ENCODE results near the gene PACS1. TPM values are rescaled to one million over a fixed set of nuclear protein-coding genes. Genes with fewer than 3 reads are reported as not detected.

PACS1 gene
- total RNA-seq, 2 experiments from 2014 or later: 77.8 to 80.7 TPM

DNA sequence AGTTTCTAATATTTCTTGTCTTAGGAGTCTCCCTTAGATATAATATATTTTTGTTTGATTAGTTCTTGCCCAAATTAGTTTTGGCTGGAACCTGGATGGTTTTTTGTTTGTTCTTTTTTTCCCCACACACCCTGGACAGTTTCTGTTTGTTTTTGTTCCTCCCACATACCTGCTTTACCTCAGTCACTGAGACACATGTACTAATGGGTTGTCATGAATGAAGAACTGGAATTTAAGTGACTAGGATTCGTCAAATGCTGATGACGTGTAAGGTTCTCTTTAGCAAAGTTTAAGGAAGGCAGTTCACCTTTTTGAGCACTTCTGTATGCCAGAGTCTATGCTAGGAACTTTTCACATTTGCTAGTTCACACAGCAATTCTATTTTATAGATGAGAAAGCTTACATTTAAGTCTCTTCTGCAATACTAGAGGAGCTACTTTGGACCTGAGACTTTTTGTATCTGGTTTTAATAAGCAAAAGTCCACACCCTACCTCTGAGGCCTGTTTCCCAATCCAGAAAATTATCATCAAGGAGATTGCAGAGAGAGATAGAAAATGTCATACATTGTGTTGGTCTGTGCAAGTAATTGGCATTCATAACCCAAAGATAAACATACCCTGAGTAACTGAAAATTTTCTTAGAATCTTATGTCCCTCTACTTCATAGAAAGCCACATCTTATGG is 111.7 kb downstream of the PACS1 start:
- DNase-seq: no peak
- H3K36me3 Mint-ChIP-seq (ENCODE audit: low read depth): no peaks in the 10 kb centered on the region
- no peaks in the 10 kb centered on the region for H3K27me3 Mint-ChIP-seq (ENCODE audit: low read depth)
- no peak overlapping the region for H3K4me3 Mint-ChIP-seq
- no peak overlapping the region for H3K27ac Mint-ChIP-seq
- H3K9me3 Mint-ChIP-seq: no peaks in the 10 kb centered on the region
- intact Hi-C loops (cut with micrococcal nuclease): no loop called here
- CTCF ChIA-PET: no interaction called here
- H3K4me1 Mint-ChIP-seq (ENCODE audit: low read depth): peaks cover 40% of the 10 kb centered on the region

DNA sequence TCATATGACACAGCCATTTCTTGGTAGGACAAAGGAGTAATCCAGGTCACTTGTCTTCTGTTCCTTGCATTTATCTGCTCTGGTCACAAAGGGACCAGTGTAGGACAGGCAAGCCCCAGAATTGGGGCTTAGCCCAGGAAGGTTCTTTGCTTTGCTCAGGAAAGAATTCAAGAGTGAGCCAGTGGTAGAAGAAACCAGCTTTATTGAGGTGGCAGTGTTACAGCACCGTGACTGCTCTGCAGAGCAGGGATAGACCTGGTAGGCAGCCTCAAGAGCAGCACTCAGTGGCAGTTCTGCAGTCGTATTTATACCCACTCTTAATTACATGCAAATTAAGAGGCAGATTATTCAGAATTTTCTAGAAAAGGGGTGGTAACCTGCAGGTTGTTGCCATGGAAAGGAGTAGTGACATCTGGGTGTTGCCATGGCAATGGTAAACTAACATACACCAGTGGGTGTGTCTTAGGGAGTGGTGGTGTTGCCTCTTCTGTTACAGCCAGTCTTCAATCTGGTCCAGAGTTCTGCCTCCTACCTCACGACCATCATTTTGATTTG is 113.5 kb downstream of the PACS1 start:
- intact Hi-C loops (cut with micrococcal nuclease): no loop called here
- peaks cover 51% of the 10 kb centered on the region for H3K4me1 Mint-ChIP-seq (ENCODE audit: low read depth)
- no peak overlapping the region for H3K4me3 Mint-ChIP-seq
- H3K27ac Mint-ChIP-seq: no peak overlapping the region
- no peak for DNase-seq
- H3K27me3 Mint-ChIP-seq (ENCODE audit: low read depth): no peaks in the 10 kb centered on the region
- H3K36me3 Mint-ChIP-seq (ENCODE audit: low read depth): peaks cover 5% of the 10 kb centered on the region
- H3K9me3 Mint-ChIP-seq: no peaks in the 10 kb centered on the region
- CTCF ChIA-PET: interaction anchor here (0.6 kb wide), 2 partner anchors 116 to 198 kb away, joined by 3 read pairs; no protein-coding TSS in a partner anchor

DNA sequence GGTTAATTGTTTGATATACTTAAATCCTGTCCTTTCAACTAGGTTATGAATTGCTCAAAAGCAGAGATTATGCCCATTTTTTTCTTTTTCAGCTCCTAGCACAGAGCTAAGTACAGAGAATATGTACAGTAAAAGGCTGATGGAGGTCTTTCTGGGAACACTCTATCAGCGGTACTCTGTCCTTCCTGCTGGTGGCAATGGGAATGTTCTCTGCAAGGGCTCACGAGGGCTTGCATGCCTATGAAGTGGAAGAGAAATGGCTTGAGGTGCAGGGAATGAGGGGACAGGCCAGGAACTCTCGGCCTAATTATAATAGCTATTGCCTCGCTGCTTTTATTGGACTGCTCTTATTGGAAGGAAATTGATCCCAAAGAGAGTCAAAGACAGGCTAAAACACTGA is 114.7 kb downstream of the PACS1 start:
- H3K4me3 Mint-ChIP-seq: no peak overlapping the region
- peaks cover 15% of the 10 kb centered on the region for H3K36me3 Mint-ChIP-seq (ENCODE audit: low read depth)
- no peak overlapping the region for H3K27ac Mint-ChIP-seq
- intact Hi-C loops (cut with micrococcal nuclease): no loop called here
- CTCF ChIA-PET: interaction anchor here (0.8 kb wide), 1 partner anchor 163 kb away, joined by 6 read pairs; no protein-coding TSS in a partner anchor
- DNase-seq: no peak
- H3K27me3 Mint-ChIP-seq (ENCODE audit: low read depth): no peaks in the 10 kb centered on the region
- no peaks in the 10 kb centered on the region for H3K9me3 Mint-ChIP-seq
- peaks cover 52% of the 10 kb centered on the region for H3K4me1 Mint-ChIP-seq (ENCODE audit: low read depth)

DNA sequence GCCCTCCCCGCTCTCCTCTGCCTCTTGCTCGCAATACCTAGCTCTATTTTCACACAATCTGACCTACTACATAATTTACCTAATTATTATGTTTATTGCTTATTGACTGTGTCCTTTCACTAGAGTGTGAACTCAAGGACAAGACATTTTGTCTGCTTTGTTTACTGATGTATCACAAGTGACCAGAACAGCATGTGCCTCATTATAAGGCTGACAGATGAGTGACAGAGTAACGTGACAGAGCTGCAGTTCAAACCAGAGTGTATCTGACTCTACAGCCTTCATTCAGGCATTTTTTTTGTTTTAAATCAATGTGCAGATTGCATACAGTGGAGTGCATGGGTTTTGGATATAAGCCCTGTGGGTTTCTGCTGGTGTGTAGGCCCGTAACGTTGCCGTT is 116.4 kb downstream of the PACS1 start:
- H3K4me1 Mint-ChIP-seq (ENCODE audit: low read depth): peaks cover 55% of the 10 kb centered on the region
- no peak for DNase-seq
- peaks cover 15% of the 10 kb centered on the region for H3K36me3 Mint-ChIP-seq (ENCODE audit: low read depth)
- no peak overlapping the region for H3K4me3 Mint-ChIP-seq
- CTCF ChIA-PET: no interaction called here
- no peaks in the 10 kb centered on the region for H3K9me3 Mint-ChIP-seq
- no peaks in the 10 kb centered on the region for H3K27me3 Mint-ChIP-seq (ENCODE audit: low read depth)
- H3K27ac Mint-ChIP-seq: no peak overlapping the region
- intact Hi-C loops (cut with micrococcal nuclease): no loop called here

DNA sequence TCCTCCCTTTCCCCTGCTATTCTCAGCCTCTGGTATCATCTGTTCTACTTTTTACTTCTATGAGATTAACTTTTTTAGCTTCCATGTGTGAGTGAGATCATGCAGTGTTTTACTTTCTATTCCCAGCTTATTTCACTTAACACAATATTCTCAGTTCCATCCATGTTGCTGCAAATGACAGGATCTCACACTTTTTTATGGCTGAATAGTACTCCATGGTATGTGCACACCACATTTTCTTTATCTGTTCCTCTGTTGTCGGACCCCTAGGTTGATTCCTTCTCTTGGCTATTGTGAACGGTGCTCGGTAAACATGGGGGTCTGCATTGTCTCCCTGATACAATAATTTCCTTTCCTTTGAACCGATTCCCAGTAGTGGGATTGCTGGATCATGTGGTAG is 117.4 kb downstream of the PACS1 start:
- peaks cover 47% of the 10 kb centered on the region for H3K4me1 Mint-ChIP-seq (ENCODE audit: low read depth)
- no peak for DNase-seq
- intact Hi-C loops (cut with micrococcal nuclease): no loop called here
- H3K27ac Mint-ChIP-seq: no peak overlapping the region
- CTCF ChIA-PET: interaction anchor here (1.3 kb wide), 1 partner anchor 119 kb away, joined by 4 read pairs; no protein-coding TSS in a partner anchor
- no peak overlapping the region for H3K4me3 Mint-ChIP-seq
- no peaks in the 10 kb centered on the region for H3K27me3 Mint-ChIP-seq (ENCODE audit: low read depth)
- H3K9me3 Mint-ChIP-seq: no peaks in the 10 kb centered on the region
- H3K36me3 Mint-ChIP-seq (ENCODE audit: low read depth): peaks cover 15% of the 10 kb centered on the region

DNA sequence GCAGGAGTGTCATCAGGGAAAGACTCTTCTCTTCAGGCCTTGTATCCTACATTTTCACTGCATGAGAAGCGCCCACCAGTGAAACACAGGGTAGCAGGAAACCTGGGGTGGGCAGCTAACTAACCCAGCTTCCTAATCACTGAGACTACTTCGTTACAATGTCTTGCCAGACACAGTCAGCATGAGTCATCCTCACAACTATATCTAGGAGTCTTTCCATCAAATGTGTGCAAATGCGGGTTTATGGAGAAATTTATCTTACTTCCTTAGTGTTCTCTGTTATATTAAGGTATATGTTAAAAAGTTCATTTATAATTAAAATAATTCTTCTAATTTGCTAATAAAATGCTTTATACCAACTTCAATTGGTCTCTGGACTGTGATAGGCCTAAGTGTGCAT is 118.5 kb downstream of the PACS1 start:
- Mint-ChIP-seq H3K4me1 (ENCODE audit: low read depth) (peaks cover 41% of the 10 kb centered on the region), H3K36me3 (ENCODE audit: low read depth) (peaks cover 15% of the 10 kb centered on the region), H3K27ac (no peak overlapping the region), H3K27me3 (ENCODE audit: low read depth) (no peaks in the 10 kb centered on the region), H3K4me3 (no peak overlapping the region), H3K9me3 (no peaks in the 10 kb centered on the region)
- CTCF ChIA-PET: no interaction called here
- no peak for DNase-seq
- intact Hi-C loops (cut with micrococcal nuclease): no loop called here

DNA sequence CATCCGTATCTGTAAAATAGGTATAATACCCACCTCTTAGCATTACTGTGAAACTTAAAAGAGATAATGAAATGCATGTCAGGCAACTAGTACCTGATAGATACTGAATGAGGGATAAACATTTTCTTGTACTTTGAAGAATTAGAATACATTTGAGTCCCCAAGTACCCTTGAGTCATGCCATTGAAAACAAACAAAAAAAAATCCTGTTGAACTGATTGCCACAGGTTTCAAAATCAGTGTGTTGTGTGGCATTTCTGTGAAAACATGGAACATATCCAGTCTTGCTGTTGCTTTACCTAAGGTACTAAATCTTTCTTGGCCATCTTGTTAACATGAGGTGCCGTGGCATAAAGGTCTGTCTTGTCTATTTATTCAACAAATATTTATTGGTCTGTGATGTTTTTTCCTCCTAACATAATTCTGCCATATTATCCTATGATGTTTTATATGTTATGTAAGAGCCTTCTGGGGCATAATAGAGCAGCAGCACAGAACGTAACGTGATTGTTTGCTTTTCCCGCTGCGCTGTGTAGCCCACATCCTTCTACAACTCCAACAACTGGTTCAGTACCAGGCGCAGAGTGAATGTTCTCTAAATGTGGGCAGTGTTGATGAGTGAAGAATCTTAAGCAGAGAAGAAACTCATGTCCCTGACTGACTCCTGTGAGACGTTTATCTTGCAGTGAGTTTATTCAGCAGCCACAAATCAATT is 119.1 kb downstream of the PACS1 start:
- intact Hi-C loops (cut with micrococcal nuclease): no loop called here
- H3K9me3 Mint-ChIP-seq: no peaks in the 10 kb centered on the region
- H3K36me3 Mint-ChIP-seq (ENCODE audit: low read depth): peaks cover 15% of the 10 kb centered on the region
- no peak for DNase-seq
- no peak overlapping the region for H3K4me3 Mint-ChIP-seq
- CTCF ChIA-PET: no interaction called here
- peaks cover 38% of the 10 kb centered on the region for H3K4me1 Mint-ChIP-seq (ENCODE audit: low read depth)
- no peaks in the 10 kb centered on the region for H3K27me3 Mint-ChIP-seq (ENCODE audit: low read depth)
- H3K27ac Mint-ChIP-seq: no peak overlapping the region

DNA sequence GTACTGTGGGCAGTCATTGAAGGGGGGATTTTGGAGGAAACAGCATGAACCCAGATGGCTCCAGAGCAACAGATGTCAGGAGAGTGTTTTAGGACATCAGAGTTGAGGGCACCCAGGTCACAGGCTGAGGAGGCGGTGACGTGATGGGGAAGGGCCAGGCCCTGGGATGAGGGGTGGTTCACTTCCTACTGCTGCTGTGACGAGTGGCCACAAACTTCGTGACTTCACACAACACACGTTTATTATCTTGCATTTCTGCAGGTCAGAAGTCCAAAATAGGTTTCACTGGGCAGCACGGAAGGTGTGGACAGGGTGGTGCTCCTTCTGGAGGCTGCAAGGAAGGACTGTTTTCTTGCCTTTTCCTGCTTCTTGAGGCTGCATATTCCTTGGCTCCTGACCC is 120.7 kb downstream of the PACS1 start:
- H3K4me1 Mint-ChIP-seq (ENCODE audit: low read depth): peaks cover 23% of the 10 kb centered on the region
- H3K27ac Mint-ChIP-seq: no peak overlapping the region
- CTCF ChIA-PET: interaction anchor here (1.0 kb wide), 1 partner anchor 11 kb away, joined by 3 read pairs; no protein-coding TSS in a partner anchor
- no peaks in the 10 kb centered on the region for H3K9me3 Mint-ChIP-seq
- H3K27me3 Mint-ChIP-seq (ENCODE audit: low read depth): no peaks in the 10 kb centered on the region
- H3K36me3 Mint-ChIP-seq (ENCODE audit: low read depth): peaks cover 18% of the 10 kb centered on the region
- no peak for DNase-seq
- no peak overlapping the region for H3K4me3 Mint-ChIP-seq
- intact Hi-C loops (cut with micrococcal nuclease): no loop called here

DNA sequence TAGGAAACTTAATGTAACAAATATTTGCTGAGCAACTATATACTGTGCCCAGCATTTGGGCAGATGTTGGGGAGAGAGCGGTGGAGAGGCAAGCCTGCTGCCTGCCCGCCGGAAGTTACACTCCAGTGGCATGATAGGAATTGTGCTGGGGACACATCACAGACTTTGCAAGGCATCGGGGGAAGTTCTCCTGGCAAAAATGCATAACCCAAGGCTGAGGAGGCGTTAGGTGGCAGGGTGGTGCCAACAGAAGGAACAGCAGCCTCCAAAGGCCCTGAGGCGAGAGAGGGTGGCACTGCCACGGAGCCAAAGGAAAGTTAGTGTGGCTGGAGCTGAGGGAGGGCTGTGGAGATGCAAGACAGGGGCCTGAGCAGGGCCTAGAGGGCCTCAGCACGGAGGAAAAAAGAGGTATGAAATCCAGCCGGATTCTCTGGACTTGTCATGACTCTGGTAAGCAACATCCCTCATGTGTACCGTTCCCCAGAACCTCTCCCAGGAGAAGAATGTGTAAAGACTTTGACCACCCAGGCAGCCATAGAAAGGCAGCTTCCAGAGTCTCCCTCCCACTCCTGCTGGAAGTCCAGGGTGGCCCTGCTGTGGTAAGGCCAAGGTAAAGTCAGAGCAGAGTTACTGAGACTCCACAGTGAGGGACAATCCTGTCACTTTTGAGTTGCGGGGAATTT is 122.2 kb downstream of the PACS1 start:
- no peak overlapping the region for H3K4me3 Mint-ChIP-seq
- H3K4me1 Mint-ChIP-seq (ENCODE audit: low read depth): peaks cover 22% of the 10 kb centered on the region
- CTCF ChIA-PET: interaction anchor here (0.6 kb wide), 1 partner anchor 1181 kb away, joined by 4 read pairs; no protein-coding TSS in a partner anchor
- no peaks in the 10 kb centered on the region for H3K27me3 Mint-ChIP-seq (ENCODE audit: low read depth)
- H3K9me3 Mint-ChIP-seq: no peaks in the 10 kb centered on the region
- DNase-seq: no peak
- H3K27ac Mint-ChIP-seq: no peak overlapping the region
- H3K36me3 Mint-ChIP-seq (ENCODE audit: low read depth): peaks cover 20% of the 10 kb centered on the region
- intact Hi-C loops (cut with micrococcal nuclease): no loop called here

DNA sequence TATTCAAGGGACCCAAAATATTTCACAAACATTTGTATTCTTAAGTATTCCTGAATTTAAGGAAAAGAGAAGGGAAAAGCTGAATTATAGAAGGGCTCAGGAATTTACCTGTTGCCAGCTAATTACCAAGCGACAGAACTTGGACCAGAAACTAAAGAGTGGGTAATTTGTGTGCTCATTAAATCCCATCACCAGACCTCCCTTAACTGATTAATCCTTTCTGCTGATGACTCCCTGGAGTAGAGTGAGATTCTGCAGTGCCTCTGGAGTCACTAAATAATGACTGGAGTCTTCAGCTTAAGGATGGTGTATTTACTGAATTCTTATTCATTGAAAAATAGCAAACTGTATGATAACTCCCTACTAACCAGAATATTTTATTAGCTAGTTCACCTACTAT is 124.3 kb downstream of the PACS1 start:
- intact Hi-C loops (cut with micrococcal nuclease): no loop called here
- Mint-ChIP-seq H3K27me3 (ENCODE audit: low read depth) (no peaks in the 10 kb centered on the region), H3K27ac (no peak overlapping the region), H3K36me3 (ENCODE audit: low read depth) (peaks cover 15% of the 10 kb centered on the region), H3K4me1 (ENCODE audit: low read depth) (peaks cover 4% of the 10 kb centered on the region), H3K9me3 (peaks cover 2% of the 10 kb centered on the region), H3K4me3 (no peak overlapping the region)
- CTCF ChIA-PET: interaction anchor here (0.9 kb wide), 1 partner anchor 14 kb away, joined by 3 read pairs; no protein-coding TSS in a partner anchor
- no peak for DNase-seq

DNA sequence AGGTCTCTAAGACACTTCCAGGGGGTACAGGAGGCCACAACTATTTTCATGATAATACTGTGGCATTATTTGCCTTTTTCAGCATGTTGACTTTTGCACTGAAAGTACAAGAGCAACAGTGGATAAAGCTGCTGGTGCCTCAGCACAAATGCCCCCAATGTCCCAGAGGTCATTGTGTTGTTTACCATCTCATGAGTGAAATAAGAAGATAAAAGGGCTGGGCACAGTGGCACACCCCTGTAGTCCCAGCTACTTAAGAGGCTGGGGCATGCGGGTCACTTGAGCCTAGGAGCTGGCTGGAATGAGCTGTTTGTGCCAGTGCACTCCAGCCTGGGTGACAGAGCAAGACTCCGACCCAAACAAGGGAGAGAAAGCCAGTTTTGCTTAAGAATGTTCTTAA is 125.8 kb downstream of the PACS1 start:
- peaks cover 2% of the 10 kb centered on the region for H3K4me1 Mint-ChIP-seq (ENCODE audit: low read depth)
- no peak for DNase-seq
- H3K36me3 Mint-ChIP-seq (ENCODE audit: low read depth): peaks cover 17% of the 10 kb centered on the region
- peaks cover 8% of the 10 kb centered on the region for H3K9me3 Mint-ChIP-seq
- no peak overlapping the region for H3K4me3 Mint-ChIP-seq
- intact Hi-C loops (cut with micrococcal nuclease): no loop called here
- CTCF ChIA-PET: no interaction called here
- H3K27ac Mint-ChIP-seq: no peak overlapping the region
- no peaks in the 10 kb centered on the region for H3K27me3 Mint-ChIP-seq (ENCODE audit: low read depth)

DNA sequence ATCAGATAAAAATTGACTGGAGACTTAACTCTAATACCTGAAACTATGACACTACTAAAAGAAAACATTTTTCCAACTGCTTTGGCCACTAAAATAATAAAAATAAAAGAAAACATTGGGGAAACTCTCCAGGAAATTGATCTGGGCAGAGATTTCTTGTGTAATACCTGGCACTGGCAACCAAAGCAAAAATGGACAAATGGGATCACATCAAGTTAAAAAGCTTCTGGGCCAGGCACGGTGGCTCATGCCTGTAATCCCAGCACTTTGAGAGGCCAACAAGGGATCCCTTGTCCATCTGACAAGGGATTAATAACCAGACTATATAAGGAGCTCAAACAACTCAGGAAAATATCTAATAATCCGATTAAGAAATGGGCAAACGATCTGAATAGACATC is 133.8 kb downstream of the PACS1 start:
- Mint-ChIP-seq H3K27ac (no peak overlapping the region), H3K4me3 (no peak overlapping the region), H3K27me3 (ENCODE audit: low read depth) (no peaks in the 10 kb centered on the region), H3K4me1 (ENCODE audit: low read depth) (peaks cover under 1% of the 10 kb centered on the region), H3K9me3 (peaks cover 19% of the 10 kb centered on the region), H3K36me3 (ENCODE audit: low read depth) (peaks cover 15% of the 10 kb centered on the region)
- CTCF ChIA-PET: no interaction called here
- intact Hi-C loops (cut with micrococcal nuclease): no loop called here
- no peak for DNase-seq

Data from activated naive CD4-positive, alpha-beta T cell treated with anti-CD3 and anti-CD28 coated beads for 36 hours (primary cell).